ENCODE results near the gene LRRC41. TPM values are rescaled to one million over a fixed set of nuclear protein-coding genes. Genes with fewer than 3 reads are reported as not detected.

LRRC41 gene
- total RNA-seq, 3 donors from 2014 or later (not counting 1 experiment from before 2014, with no cell fraction given), result 35.0 to 43.9 (median 35.8) TPM

GRCh38 chr1:46344481-46344880 is 41.1 kb upstream of the LRRC41 start:
- Histone ChIP-seq H3K27ac (ENCODE audit: low read length) (no peak overlapping the region), H3K4me3 (ENCODE audit: low read length) (no peak overlapping the region), H3K36me3 (ENCODE audit: control insufficient read depth, insufficient read depth, low read length) (peaks cover 15% of the 10 kb centered on the region), H3K9me3 (ENCODE audit: control insufficient read depth, insufficient read depth, low read length) (no peaks in the 10 kb centered on the region), H3K27me3 (ENCODE audit: control insufficient read depth, insufficient read depth, low read length) (no peaks in the 10 kb centered on the region), H3K4me1 (ENCODE audit: control insufficient read depth, insufficient read depth, low read length) (peaks cover 17% of the 10 kb centered on the region)
- 96% methylated on average over 3 of the region's 3 CpGs for WGBS (ENCODE audit: insufficient coverage)
- intact Hi-C loops (cut with micrococcal nuclease), result no loop called here
- Mint-ChIP-seq H3K27me3 (ENCODE audit: low read depth in 2 of 2) (no peaks in the 10 kb centered on the region), H3K9me3 (no peaks in the 10 kb centered on the region), H3K27ac (peak overlapping the region; percentile 99), H3K36me3 (no peaks in the 10 kb centered on the region), H3K4me3 (no peak overlapping the region), H3K4me1 (peaks cover 33 to 47% of the 10 kb centered on the region in 2 donors)
- no peak for TF ChIP-seq CTCF (IDR thresholded peaks at IDR 0.05)
- DNase-seq (no peak), ATAC-seq (no peak)

DNA sequence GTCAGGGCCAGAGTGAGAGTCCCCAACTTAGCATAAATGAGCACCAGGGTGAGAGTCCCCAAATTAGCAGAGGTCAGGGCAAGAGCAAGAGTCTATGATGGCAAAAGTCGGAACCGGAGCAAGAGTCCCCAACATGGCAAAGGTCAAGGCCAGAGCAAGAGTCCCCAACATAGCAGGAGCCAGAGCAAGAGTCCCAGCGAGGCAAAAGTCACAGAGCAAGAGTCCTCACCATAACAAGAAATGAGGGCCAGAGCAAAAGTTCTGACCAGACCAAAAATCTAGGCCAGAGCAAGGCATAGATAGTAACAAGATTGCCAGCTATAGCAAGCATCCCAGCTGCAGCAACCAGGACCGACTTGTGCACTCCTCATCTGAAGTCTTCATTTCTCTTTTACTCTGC is 40.3 kb upstream of the LRRC41 start:
- no peak for TF ChIP-seq CTCF (IDR thresholded peaks at IDR 0.05)
- no peaks in the 10 kb centered on the region for H3K9me3 Mint-ChIP-seq
- H3K36me3 Mint-ChIP-seq, result no peaks in the 10 kb centered on the region
- H3K4me3 ChIP-seq (ENCODE audit: low read length), result no peak overlapping the region
- no peak for DNase-seq
- no peaks in the 10 kb centered on the region for H3K9me3 ChIP-seq (ENCODE audit: control insufficient read depth, insufficient read depth, low read length)
- H3K4me1 Mint-ChIP-seq, result peaks cover 33 to 49% of the 10 kb centered on the region in 2 donors
- no peaks in the 10 kb centered on the region for H3K27me3 Mint-ChIP-seq (ENCODE audit: low read depth in 2 of 2)
- peaks cover 12% of the 10 kb centered on the region for H3K36me3 ChIP-seq (ENCODE audit: control insufficient read depth, insufficient read depth, low read length)
- H3K27me3 ChIP-seq (ENCODE audit: control insufficient read depth, insufficient read depth, low read length), result no peaks in the 10 kb centered on the region
- peaks cover 18% of the 10 kb centered on the region for H3K4me1 ChIP-seq (ENCODE audit: control insufficient read depth, insufficient read depth, low read length)
- H3K4me3 Mint-ChIP-seq, result no peak overlapping the region
- WGBS (ENCODE audit: insufficient coverage), result 96% methylated on average over 4 of the region's 4 CpGs
- H3K27ac ChIP-seq (ENCODE audit: low read length), result no peak overlapping the region
- ATAC-seq, result no peak
- intact Hi-C loops (cut with micrococcal nuclease), result no loop called here
- H3K27ac Mint-ChIP-seq, result peak overlapping the region; percentile 99

GRCh38 chr1:46343351-46343695 is 39.9 kb upstream of the LRRC41 start:
- Mint-ChIP-seq H3K36me3 (no peaks in the 10 kb centered on the region), H3K9me3 (no peaks in the 10 kb centered on the region), H3K4me1 (peaks cover 33 to 49% of the 10 kb centered on the region in 2 donors), H3K27ac (peak overlapping the region; percentile 99), H3K27me3 (ENCODE audit: low read depth in 2 of 2) (no peaks in the 10 kb centered on the region), H3K4me3 (peak overlapping the region; percentile 3)
- ATAC-seq, result no peak
- intact Hi-C loops (cut with micrococcal nuclease), result no loop called here
- peaks cover 12% of the 10 kb centered on the region for H3K36me3 ChIP-seq (ENCODE audit: control insufficient read depth, insufficient read depth, low read length)
- peaks cover 18% of the 10 kb centered on the region for H3K4me1 ChIP-seq (ENCODE audit: control insufficient read depth, insufficient read depth, low read length)
- H3K4me3 ChIP-seq (ENCODE audit: low read length), result no peak overlapping the region
- no peaks in the 10 kb centered on the region for H3K27me3 ChIP-seq (ENCODE audit: control insufficient read depth, insufficient read depth, low read length)
- no peaks in the 10 kb centered on the region for H3K9me3 ChIP-seq (ENCODE audit: control insufficient read depth, insufficient read depth, low read length)
- 96% methylated on average over 4 of the region's 4 CpGs for WGBS (ENCODE audit: insufficient coverage)
- no peak for DNase-seq
- TF ChIP-seq CTCF (IDR thresholded peaks at IDR 0.05), result no peak
- no peak overlapping the region for H3K27ac ChIP-seq (ENCODE audit: low read length)

DNA sequence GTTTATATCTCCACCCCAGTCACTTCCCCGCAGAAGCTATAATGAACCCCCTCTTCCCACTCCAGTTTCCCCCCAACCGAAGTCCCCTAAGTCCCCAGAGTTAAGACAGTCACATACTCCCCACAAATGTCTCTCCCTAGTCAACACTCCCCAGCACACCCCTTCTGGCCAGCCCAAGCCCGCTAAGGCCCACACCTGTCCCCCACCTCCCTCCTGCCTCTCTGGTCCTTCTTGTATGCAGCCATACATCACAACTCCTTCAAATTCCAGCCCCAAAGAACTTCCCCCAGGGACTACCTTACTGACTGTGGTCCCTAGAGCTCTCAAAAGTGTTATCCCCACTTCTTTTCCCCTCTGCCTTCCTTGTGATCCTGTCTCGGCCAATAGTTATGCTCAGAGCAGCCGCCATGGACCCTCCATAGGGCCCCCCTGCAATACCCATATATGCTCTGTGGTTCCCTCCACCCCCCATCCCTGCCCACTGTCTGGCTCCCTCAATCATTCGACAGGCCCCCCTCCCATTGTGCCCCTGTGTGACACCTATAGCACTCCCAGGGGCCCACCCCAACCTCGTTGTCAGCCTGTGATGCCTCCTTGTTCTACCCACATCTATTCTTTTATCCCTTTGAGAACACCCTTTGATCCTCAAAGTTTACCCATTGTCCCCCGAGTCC is 39.4 kb upstream of the LRRC41 start:
- H3K4me3 ChIP-seq (ENCODE audit: low read length), result no peak overlapping the region
- intact Hi-C loops (cut with micrococcal nuclease), result no loop called here
- ATAC-seq, result no peak
- H3K27ac Mint-ChIP-seq, result peak overlapping the region; percentile 99
- H3K9me3 Mint-ChIP-seq, result no peaks in the 10 kb centered on the region
- no peaks in the 10 kb centered on the region for H3K27me3 ChIP-seq (ENCODE audit: control insufficient read depth, insufficient read depth, low read length)
- H3K4me1 ChIP-seq (ENCODE audit: control insufficient read depth, insufficient read depth, low read length), result peaks cover 18% of the 10 kb centered on the region
- H3K27me3 Mint-ChIP-seq (ENCODE audit: low read depth in 2 of 2), result no peaks in the 10 kb centered on the region
- peak overlapping the region; percentile 100 for H3K4me3 Mint-ChIP-seq
- no peaks in the 10 kb centered on the region for H3K36me3 Mint-ChIP-seq
- no peak for DNase-seq
- WGBS (ENCODE audit: insufficient coverage), result 93% methylated on average over 8 of the region's 8 CpGs
- peaks cover 33 to 44% of the 10 kb centered on the region in 2 donors for H3K4me1 Mint-ChIP-seq
- peak overlapping the region; percentile 97 for H3K27ac ChIP-seq (ENCODE audit: low read length)
- peaks cover 12% of the 10 kb centered on the region for H3K36me3 ChIP-seq (ENCODE audit: control insufficient read depth, insufficient read depth, low read length)
- no peaks in the 10 kb centered on the region for H3K9me3 ChIP-seq (ENCODE audit: control insufficient read depth, insufficient read depth, low read length)
- TF ChIP-seq CTCF (IDR thresholded peaks at IDR 0.05), result no peak
